ENCODE measurements around the gene TMEM184B. TPM values are rescaled to one million over a fixed set of nuclear protein-coding genes. Genes with fewer than 3 reads are reported as not detected.
A peak's percentile ranks its signal among the peaks of the same experiment; 100 is the strongest.

Gene TMEM184B
- total RNA-seq, 1 donor from 2014 or later, result 62.8 TPM

DNA sequence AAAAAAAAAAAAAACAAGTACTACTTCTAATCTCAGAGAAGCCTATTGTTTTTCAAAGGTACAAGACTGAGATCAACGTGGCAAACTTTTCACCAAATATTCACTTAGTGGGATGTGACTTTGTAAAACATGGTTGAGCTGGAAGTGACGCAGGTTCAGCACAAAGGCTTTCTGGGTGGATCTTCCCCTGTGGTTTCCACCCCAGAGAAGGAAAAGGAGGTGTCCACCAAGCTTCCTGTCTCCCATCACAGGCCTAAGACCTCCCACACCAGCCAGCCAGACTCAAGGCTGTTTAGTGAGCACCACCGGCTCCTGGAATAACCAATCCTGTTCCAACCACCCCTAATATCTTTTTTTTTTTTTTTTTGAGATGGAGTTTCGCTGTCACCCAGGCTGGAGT lies 5.7 kb downstream of the TMEM184B start:
- H3K36me3 Mint-ChIP-seq, result peaks cover 8% of the 10 kb centered on the region
- TF ChIP-seq, protein P1, sequence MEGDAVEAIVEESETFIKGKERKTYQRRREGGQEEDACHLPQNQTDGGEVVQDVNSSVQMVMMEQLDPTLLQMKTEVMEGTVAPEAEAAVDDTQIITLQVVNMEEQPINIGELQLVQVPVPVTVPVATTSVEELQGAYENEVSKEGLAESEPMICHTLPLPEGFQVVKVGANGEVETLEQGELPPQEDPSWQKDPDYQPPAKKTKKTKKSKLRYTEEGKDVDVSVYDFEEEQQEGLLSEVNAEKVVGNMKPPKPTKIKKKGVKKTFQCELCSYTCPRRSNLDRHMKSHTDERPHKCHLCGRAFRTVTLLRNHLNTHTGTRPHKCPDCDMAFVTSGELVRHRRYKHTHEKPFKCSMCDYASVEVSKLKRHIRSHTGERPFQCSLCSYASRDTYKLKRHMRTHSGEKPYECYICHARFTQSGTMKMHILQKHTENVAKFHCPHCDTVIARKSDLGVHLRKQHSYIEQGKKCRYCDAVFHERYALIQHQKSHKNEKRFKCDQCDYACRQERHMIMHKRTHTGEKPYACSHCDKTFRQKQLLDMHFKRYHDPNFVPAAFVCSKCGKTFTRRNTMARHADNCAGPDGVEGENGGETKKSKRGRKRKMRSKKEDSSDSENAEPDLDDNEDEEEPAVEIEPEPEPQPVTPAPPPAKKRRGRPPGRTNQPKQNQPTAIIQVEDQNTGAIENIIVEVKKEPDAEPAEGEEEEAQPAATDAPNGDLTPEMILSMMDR (IDR thresholded peaks at IDR 0.05; ENCODE audit: unreplicated experiment), result no peak
- no peak overlapping the region for H3K27ac Mint-ChIP-seq
- H3K27me3 Mint-ChIP-seq (ENCODE audit: low read depth), result no peaks in the 10 kb centered on the region
- H3K9me3 Mint-ChIP-seq, result no peaks in the 10 kb centered on the region
- H3K4me1 Mint-ChIP-seq, result peaks cover 10% of the 10 kb centered on the region
- DNase-seq (ENCODE audit: low spot score in 2 of 2, unreplicated experiment in 2 of 2), result no peak
- no peak overlapping the region for H3K4me3 Mint-ChIP-seq

DNA sequence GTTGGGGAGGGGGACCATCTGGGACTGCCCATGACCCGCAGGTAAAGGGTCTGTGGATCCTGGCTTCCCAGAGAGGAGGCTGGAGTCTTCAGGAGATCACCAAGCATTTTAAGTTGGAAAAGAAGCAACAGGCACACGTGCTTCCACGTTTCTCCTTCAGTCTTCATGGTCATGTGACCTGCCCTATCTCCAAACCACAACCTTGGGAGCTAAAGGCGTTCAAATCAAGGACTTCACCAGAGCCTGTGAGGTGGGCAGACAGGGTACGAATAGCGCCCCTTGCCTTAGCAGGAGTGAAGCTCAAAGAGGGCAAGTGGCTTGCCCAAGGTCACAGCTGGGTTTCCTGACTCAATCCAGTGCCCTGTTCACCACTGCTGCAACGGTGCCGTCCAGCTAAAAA lies 6.7 kb downstream of the TMEM184B start:
- peaks cover 8% of the 10 kb centered on the region for H3K36me3 Mint-ChIP-seq
- no peak overlapping the region for H3K4me3 Mint-ChIP-seq
- H3K27ac Mint-ChIP-seq, result no peak overlapping the region
- no peaks in the 10 kb centered on the region for H3K27me3 Mint-ChIP-seq (ENCODE audit: low read depth)
- TF ChIP-seq, protein P1 (IDR thresholded peaks at IDR 0.05; ENCODE audit: unreplicated experiment), result no peak
- peaks cover 7% of the 10 kb centered on the region for H3K4me1 Mint-ChIP-seq
- DNase-seq (ENCODE audit: low spot score in 2 of 2, unreplicated experiment in 2 of 2), result no peak
- H3K9me3 Mint-ChIP-seq, result no peaks in the 10 kb centered on the region

DNA sequence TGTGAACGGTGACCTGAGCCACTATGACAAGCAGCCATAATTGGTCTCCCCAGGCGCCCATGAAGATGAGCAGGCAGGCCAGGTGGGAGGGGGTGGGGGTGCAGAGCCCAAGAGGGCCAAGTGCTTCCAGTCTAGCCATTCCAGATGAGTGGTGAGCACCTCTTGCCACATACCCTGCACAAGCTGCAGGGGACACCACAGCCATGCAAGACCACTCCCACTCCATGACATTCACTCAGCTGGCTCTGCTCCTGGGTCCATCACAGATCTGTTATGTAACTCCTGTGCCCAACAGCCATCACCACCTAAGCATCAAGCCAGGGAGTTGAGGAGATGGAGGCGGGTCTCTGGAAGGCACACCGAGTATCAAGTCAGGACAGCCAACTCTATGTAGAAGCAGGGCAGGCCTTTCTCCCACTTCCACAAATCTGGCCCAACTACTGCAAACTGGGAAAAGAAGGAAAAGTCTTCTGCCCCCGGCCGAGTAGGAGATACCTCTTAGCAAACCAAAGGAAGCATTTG lies 8.4 kb downstream of the TMEM184B start:
- TF ChIP-seq, protein P1 (IDR thresholded peaks at IDR 0.05; ENCODE audit: unreplicated experiment), result no peak

DNA sequence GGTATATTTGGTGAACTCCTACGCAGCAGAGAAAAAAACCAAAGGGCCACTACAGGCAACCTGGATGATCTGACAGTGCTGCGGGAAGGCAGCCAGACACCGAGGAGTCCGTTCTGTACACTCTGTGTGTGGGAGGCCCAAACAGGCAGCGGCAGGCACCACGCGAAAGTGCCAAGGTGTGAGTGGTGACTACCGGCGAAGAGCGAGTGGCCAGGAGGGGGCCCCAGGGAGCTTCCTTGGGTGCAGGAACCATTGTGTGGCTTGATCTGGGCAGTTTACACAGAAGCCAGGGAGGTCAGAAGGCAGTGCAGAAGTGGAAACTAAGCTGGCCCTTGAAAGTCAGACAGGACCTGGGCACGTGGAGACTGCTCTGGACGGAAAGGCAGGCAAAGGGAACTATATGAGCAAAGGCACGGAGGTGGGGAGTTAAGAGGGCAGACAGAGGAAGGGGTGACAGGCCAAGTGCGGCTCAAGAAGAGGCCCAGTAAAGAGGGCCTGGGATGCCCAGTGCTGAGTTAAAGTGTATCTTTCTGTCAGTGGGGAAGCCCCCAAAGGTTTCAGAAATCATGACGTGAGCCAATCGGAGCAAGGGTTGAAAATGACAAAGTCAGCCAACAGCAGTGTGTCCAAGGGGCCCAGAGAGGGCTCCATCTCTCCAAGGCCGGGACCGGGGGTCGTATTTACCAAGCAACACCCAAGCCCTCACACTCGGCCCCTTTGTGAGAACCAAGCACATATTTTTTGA lies 10.6 kb downstream of the TMEM184B start:
- Mint-ChIP-seq H3K36me3 (peaks cover 8% of the 10 kb centered on the region), H3K4me3 (no peak overlapping the region), H3K4me1 (peaks cover 30% of the 10 kb centered on the region), H3K27ac (no peak overlapping the region), H3K27me3 (ENCODE audit: low read depth) (no peaks in the 10 kb centered on the region), H3K9me3 (no peaks in the 10 kb centered on the region)
- TF ChIP-seq, protein P1 (IDR thresholded peaks at IDR 0.05; ENCODE audit: unreplicated experiment), result no peak
- DNase-seq (ENCODE audit: low spot score in 2 of 2, unreplicated experiment in 2 of 2), result no peak

More for the DNA sequence above, 8.4 kb downstream of the TMEM184B start:
- no peaks in the 10 kb centered on the region for H3K9me3 Mint-ChIP-seq
- DNase-seq (ENCODE audit: low spot score in 2 of 2, unreplicated experiment in 2 of 2), result no peak
- no peaks in the 10 kb centered on the region for H3K27me3 Mint-ChIP-seq (ENCODE audit: low read depth)
- H3K4me1 Mint-ChIP-seq, result peaks cover 12% of the 10 kb centered on the region
- H3K27ac Mint-ChIP-seq, result no peak overlapping the region
- H3K4me3 Mint-ChIP-seq, result no peak overlapping the region
- H3K36me3 Mint-ChIP-seq, result peaks cover 8% of the 10 kb centered on the region

DNA sequence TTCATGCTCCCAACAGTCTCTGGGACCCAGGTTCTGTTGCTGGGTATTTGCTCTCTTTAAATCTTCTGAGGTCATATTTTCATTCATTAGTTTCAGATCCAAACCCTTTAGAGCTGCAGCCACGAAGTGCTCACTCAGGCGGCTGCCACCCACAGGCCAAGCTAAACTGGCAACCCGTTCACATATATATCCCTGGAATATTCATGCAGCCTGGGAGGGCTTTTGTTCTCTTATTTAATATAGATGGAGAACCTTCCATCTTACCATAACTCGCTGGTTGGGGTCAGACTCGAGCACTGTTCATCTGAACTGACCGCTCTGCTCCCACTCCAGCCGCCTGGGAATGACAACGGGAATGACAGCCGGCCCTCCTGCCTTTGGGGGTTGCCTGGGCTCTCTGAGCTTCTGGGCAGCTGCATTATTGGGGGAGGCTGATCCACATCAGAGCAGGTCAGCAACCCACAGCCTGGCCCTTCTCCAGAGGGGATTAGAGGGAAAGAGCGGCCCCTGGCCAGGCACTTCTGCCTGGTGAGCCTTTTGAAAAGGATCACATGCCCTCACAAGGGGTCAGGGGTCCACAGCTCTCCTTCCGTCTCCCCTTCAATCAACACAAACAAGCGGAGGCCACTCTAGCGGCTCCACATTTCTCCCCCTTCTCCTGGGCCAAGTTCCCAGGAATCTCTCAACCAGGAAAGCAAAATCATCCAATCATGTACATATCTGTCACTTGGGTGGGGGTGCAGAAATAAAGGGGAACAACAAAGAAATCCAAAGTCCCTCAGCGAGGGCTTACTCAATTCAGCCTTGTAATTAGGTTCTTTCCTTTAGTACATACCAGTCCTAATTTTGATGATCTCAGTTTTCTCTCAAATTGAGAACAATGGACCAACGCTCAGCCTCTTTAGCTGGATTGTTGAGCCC lies 11.8 kb downstream of the TMEM184B start:
- Mint-ChIP-seq H3K4me1 (peaks cover 34% of the 10 kb centered on the region), H3K4me3 (no peak overlapping the region), H3K9me3 (no peaks in the 10 kb centered on the region), H3K27ac (peak overlapping the region; percentile 83), H3K36me3 (peaks cover 8% of the 10 kb centered on the region), H3K27me3 (ENCODE audit: low read depth) (no peaks in the 10 kb centered on the region)
- TF ChIP-seq, protein P1 (IDR thresholded peaks at IDR 0.05; ENCODE audit: unreplicated experiment), result no peak
- DNase-seq (ENCODE audit: low spot score in 2 of 2, unreplicated experiment in 2 of 2), result no peak
